NCI-H345 (cell line): ENCODE results near the gene MNT.

Source experiments
- DNase-seq: peaks from one replicate; lab custom pipeline; 2025; lab: John Stamatoyannopoulos, UW

Gene MNT

GRCh38 chr17:2415081-2415480 is 14.2 kb upstream of the MNT start:
- no peak for DNase-seq

- DNase-seq: no peak
These were observed 13.7 kb upstream of the MNT start for GRCh38 chr17:2414446-2415064.

- DNase-seq: no peak
These were observed 11.7 kb upstream of the MNT start for GRCh38 chr17:2412561-2413021.

GRCh38 chr17:2410951-2411350 is 10.1 kb upstream of the MNT start:
- no peak for DNase-seq

- no peak for DNase-seq
These were observed 6.3 kb upstream of the MNT start for GRCh38 chr17:2406903-2407790.

GRCh38 chr17:2406271-2406902 is 5.5 kb upstream of the MNT start:
- DNase-seq: no peak

- no peak for DNase-seq
These were observed 4.5 kb upstream of the MNT start for GRCh38 chr17:2405247-2405926.

- no peak for DNase-seq
These were observed 2.2 kb upstream of the MNT start for GRCh38 chr17:2403044-2403443.

- DNase-seq: no peak
These were observed 1.7 kb upstream of the MNT start for GRCh38 chr17:2402544-2402943.

- DNase-seq: peak; percentile 98
These were observed 764 bp upstream of the MNT start for GRCh38 chr17:2401426-2402221.

- peak; percentile 23 for DNase-seq
These were observed 390 bp downstream of the MNT start for GRCh38 chr17:2400474-2400866.

GRCh38 chr17:2399572-2400473 is 1.0 kb downstream of the MNT start:
- DNase-seq: peak; percentile 93

- peak; percentile 72 for DNase-seq
These were observed 1.9 kb downstream of the MNT start for GRCh38 chr17:2398655-2399571.

- no peak for DNase-seq
These were observed 2.7 kb downstream of the MNT start for GRCh38 chr17:2398182-2398581.

- no peak for DNase-seq
These were observed 3.4 kb downstream of the MNT start for GRCh38 chr17:2397247-2398171.

GRCh38 chr17:2396568-2397246 is 4.2 kb downstream of the MNT start:
- DNase-seq: no peak

GRCh38 chr17:2396192-2396567 is 4.7 kb downstream of the MNT start:
- no peak for DNase-seq
